Neural crest cell (in vitro differentiated cells): ENCODE results near the gene FNDC4. TPM values are rescaled to one million over a fixed set of nuclear protein-coding genes. Genes with fewer than 3 reads are reported as not detected.

Experiments
- DNase-seq: peaks from one replicate; pipeline ENCODE4 v3.0.0; 2021; ENCODE audit warnings: low read depth, mixed read lengths, low spot score
- H3K27ac Mint-ChIP-seq: one replicate; pipeline ENCODE4 v1.8.0; 2021; ENCODE audit warnings: mild to moderate bottlenecking, mixed read lengths; ENCODE audit not compliant: unreplicated experiment
- H3K27me3 Mint-ChIP-seq: 2 replicates; pipeline ENCODE4 v1.8.0; 2021; ENCODE audit warnings: low read depth, mild to moderate bottlenecking, mixed read lengths
- H3K36me3 Mint-ChIP-seq: 2 replicates; pipeline ENCODE4 v1.8.0; 2021; ENCODE audit warnings: low read depth, mild to moderate bottlenecking, mixed read lengths
- H3K4me1 Mint-ChIP-seq: 2 replicates; pipeline ENCODE4 v1.8.0; 2021; ENCODE audit warnings: mixed read lengths
- H3K4me3 Mint-ChIP-seq: one replicate; pipeline ENCODE4 v1.8.0; 2021; ENCODE audit warnings: mild to moderate bottlenecking, mixed read lengths
- H3K9me3 Mint-ChIP-seq: 2 replicates; pipeline ENCODE4 v1.8.0; 2021; ENCODE audit warnings: mixed read lengths
- total RNA-seq: library from RNA; stranded (reverse); gene quantifications from 2 replicates; pipeline ENCODE4 v1.2.1, GENCODE V29; 2021
- TF ChIP-seq, protein P1 (sequence below): fragments of 200-600 bp; sonication (generic); conservative IDR thresholded peaks from 2 replicates; pipeline ENCODE4 v1.5.0; 2021; ENCODE audit warnings: antibody characterized with exemption, mild to moderate bottlenecking

The FNDC4 gene
- total RNA-seq, 1 donor from 2014 or later: 17.4 TPM

DNA sequence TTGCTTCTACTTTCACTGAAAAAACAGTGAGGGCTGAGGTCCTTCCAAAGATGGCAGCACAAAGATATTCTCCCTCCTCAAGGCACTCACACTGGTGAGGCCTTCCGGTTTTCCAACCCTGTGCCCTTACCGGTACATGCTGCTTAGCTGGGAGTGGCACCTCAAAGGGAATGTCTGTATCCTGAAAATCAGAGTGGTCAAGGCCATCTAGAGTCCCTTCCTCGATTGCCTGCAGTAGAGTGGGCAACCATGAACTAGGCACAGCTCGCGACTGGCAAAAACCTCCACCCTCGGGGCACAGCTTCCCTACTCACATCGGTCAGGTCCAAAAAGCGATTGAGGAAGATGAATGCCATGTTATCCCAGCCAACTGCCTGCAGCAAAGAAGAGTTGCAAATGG is 49.4 kb downstream of the FNDC4 start:
- Mint-ChIP-seq H3K4me3 (no peak overlapping the region), H3K4me1 (no peaks in the 10 kb centered on the region), H3K27me3 (no peaks in the 10 kb centered on the region), H3K9me3 (no peaks in the 10 kb centered on the region), H3K27ac (peak overlapping the region; percentile 50), H3K36me3 (peaks cover 22% of the 10 kb centered on the region)
- DNase-seq: no peak
- TF ChIP-seq, protein P1, sequence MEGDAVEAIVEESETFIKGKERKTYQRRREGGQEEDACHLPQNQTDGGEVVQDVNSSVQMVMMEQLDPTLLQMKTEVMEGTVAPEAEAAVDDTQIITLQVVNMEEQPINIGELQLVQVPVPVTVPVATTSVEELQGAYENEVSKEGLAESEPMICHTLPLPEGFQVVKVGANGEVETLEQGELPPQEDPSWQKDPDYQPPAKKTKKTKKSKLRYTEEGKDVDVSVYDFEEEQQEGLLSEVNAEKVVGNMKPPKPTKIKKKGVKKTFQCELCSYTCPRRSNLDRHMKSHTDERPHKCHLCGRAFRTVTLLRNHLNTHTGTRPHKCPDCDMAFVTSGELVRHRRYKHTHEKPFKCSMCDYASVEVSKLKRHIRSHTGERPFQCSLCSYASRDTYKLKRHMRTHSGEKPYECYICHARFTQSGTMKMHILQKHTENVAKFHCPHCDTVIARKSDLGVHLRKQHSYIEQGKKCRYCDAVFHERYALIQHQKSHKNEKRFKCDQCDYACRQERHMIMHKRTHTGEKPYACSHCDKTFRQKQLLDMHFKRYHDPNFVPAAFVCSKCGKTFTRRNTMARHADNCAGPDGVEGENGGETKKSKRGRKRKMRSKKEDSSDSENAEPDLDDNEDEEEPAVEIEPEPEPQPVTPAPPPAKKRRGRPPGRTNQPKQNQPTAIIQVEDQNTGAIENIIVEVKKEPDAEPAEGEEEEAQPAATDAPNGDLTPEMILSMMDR: no peak

DNA sequence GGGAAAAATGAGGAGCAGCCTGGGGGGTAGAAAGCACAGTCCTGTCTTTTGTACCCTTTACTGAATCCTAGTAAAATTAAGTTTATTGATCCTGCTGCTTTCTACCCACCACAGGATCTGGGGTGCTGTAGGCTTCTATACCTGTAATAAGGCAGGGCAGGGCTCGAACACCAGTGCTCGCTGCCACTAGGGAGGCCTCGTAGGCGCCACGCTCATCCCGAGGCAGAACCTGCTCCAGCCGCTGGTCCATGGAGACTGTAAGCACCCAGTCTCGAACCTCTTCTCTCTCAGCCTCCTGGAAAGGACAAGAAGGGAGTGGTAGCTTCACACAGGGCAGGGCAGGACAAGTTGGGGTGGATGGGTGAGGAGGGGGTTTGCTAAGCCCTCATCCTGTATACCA is 49.8 kb downstream of the FNDC4 start:
- H3K27me3 Mint-ChIP-seq: no peaks in the 10 kb centered on the region
- H3K27ac Mint-ChIP-seq: no peak overlapping the region
- no peaks in the 10 kb centered on the region for H3K4me1 Mint-ChIP-seq
- H3K9me3 Mint-ChIP-seq: no peaks in the 10 kb centered on the region
- no peak for DNase-seq
- H3K36me3 Mint-ChIP-seq: peaks cover 26% of the 10 kb centered on the region
- TF ChIP-seq, protein P1: no peak
- no peak overlapping the region for H3K4me3 Mint-ChIP-seq

DNA sequence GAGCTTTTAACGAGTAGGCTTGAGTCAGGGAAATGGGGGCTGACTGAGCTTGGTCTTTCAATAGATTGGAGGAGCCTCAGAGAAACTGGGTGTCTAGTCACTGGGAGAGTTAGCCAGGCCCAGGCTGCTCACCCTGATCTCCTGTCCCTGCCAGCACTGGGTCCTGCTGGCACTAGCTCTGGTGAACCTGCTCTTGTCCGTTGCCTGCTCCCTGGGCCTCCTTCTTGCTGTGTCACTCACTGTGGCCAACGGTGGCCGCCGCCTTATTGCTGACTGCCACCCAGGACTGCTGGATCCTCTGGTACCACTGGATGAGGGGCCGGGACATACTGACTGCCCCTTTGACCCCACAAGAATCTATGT is 52.1 kb downstream of the FNDC4 start:
- no peaks in the 10 kb centered on the region for H3K4me1 Mint-ChIP-seq
- H3K27ac Mint-ChIP-seq: no peak overlapping the region
- H3K36me3 Mint-ChIP-seq: peaks cover 24% of the 10 kb centered on the region
- H3K9me3 Mint-ChIP-seq: no peaks in the 10 kb centered on the region
- TF ChIP-seq, protein P1: no peak
- no peak for DNase-seq
- H3K27me3 Mint-ChIP-seq: no peaks in the 10 kb centered on the region
- no peak overlapping the region for H3K4me3 Mint-ChIP-seq

DNA sequence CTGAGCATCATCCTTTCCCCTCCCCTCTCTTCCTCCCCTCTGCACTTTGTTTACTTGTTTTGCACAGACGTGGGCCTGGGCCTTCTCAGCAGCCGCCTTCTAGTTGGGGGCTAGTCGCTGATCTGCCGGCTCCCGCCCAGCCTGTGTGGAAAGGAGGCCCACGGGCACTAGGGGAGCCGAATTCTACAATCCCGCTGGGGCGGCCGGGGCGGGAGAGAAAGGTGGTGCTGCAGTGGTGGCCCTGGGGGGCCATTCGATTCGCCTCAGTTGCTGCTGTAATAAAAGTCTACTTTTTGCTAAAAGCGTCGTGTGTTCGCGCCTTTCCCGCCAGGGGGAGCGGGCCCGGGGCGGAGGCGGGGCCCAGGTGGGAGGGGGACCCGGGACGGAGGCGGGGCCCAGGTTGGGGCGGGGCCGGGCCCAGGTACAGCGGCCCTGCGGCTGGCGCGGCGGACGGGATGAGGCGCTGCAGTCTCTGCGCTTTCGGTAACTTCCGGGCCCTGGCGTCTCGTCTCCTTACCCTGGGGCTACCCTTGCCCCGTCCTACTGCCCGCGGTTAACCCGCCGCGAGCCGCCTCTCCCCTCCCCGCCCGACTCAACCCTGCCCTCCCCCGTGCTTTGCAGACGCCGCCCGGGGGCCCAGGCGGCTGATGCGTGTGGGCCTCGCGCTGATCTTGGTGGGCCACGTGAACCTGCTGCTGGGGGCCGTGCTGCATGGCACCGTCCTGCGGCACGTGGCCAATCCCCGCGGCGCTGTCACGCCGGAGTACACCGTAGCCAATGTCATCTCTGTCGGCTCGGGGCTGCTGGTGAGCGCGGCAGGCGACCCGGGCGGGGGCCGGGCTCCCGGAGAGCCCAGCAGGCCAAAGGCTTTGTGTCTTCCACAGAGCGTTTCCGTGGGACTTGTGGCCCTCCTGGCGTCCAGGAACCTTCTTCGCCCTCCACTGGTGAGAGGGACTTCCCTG is 52.8 kb downstream of the FNDC4 start, which contains the start of gene KRTCAP3:
KRTCAP3 (plus strand) TSS at position 424 of the 962 bp plus-strand sequence; CDS start at position 456, 32 bp downstream.
- H3K27ac Mint-ChIP-seq: no peak within 1 kb of the TSS
- TF ChIP-seq, protein P1: peak; percentile 49
- DNase-seq: no peak
- peaks cover 21% of the 10 kb centered on the region for H3K36me3 Mint-ChIP-seq
- no peaks in the 10 kb centered on the region for H3K27me3 Mint-ChIP-seq
- H3K4me1 Mint-ChIP-seq: no peaks in the 10 kb centered on the region
- H3K4me3 Mint-ChIP-seq: peak within 1 kb of the TSS; percentile 19
- H3K9me3 Mint-ChIP-seq: no peaks in the 10 kb centered on the region

Other genes with a start within 250 kb of the FNDC4 start
- gene SLC30A3, start 232.2 kb downstream of the FNDC4 start, total RNA-seq: 0.48 and 0.93 TPM in 2 replicates
- gene DNAJC5G, start 219.8 kb downstream of the FNDC4 start, total RNA-seq: not detected in 2 replicates
- not detected in 2 replicates for gene TRIM54, start 212.8 kb downstream of the FNDC4 start, total RNA-seq
- gene UCN, start 186.8 kb downstream of the FNDC4 start, total RNA-seq: 1.6 and 1.9 TPM in 2 replicates
- 84.5 and 90.7 TPM in 2 replicates for gene MPV17, start 172.1 kb downstream of the FNDC4 start, total RNA-seq
- gene GTF3C2, start 138.4 kb downstream of the FNDC4 start, total RNA-seq: 109 and 114 TPM in 2 replicates
- 72.5 TPM in 2 replicates for gene EIF2B4, start 124.9 kb downstream of the FNDC4 start, total RNA-seq
- 104 and 109 TPM in 2 replicates for gene SNX17, start 124.6 kb downstream of the FNDC4 start, total RNA-seq
- 26.5 and 27.9 TPM in 2 replicates for gene ZNF513, start 114.5 kb downstream of the FNDC4 start, total RNA-seq
- 157 and 163 TPM in 2 replicates for gene PPM1G, start 85.6 kb downstream of the FNDC4 start, total RNA-seq
- 107 TPM in 2 replicates for gene NRBP1, start 66.6 kb downstream of the FNDC4 start, total RNA-seq
- gene KRTCAP3, start 52.8 kb downstream of the FNDC4 start, total RNA-seq: 5.5 and 6.9 TPM in 2 replicates
- gene IFT172, start 5.5 kb downstream of the FNDC4 start, total RNA-seq: 37.0 and 38.4 TPM in 2 replicates
- gene GCKR, start 1.6 kb upstream of the FNDC4 start, total RNA-seq: 0.42 TPM in 1 of 2 replicates, not detected in the other
- 58.2 and 63.3 TPM in 2 replicates for gene ZNF512, start 87.8 kb upstream of the FNDC4 start, total RNA-seq
- 5.8 and 6.0 TPM in 2 replicates for gene CCDC121, start 133.8 kb upstream of the FNDC4 start, total RNA-seq
- gene GPN1, start 133.8 kb upstream of the FNDC4 start, total RNA-seq: 46.1 and 48.3 TPM in 2 replicates
- gene SUPT7L, start 168.4 kb upstream of the FNDC4 start, total RNA-seq: 32.4 and 33.8 TPM in 2 replicates
- 19.0 and 19.1 TPM in 2 replicates for gene SLC4A1AP, start 168.7 kb upstream of the FNDC4 start, total RNA-seq